HepG2 (cell line): ENCODE measurements around the gene SHANK3. TPM values are rescaled to one million over a fixed set of nuclear protein-coding genes. Genes with fewer than 3 reads are reported as not detected.
A peak's percentile ranks its signal among the peaks of the same experiment; 100 is the strongest.

Source experiments
- AKNA ChIP-seq: sonication (generic); formaldehyde crosslinking; IDR thresholded peaks from 2 replicates; pipeline ENCODE4 v1.4.0; 2020; ENCODE audit warnings: missing genetic modification reagents, borderline replicate concordance
- IKZF1 ChIP-seq: fragments of 450-650 bp; IDR thresholded peaks from 2 replicates; pipeline ENCODE4 v1.7.1; 2016
- IRF2 ChIP-seq: IDR thresholded peaks from 2 replicates; pipeline ENCODE4 v1.6.1; 2018; ENCODE audit warnings: missing genetic modification reagents, missing compliant biosample characterization
- KDM4B ChIP-seq: sonication (generic); formaldehyde crosslinking; IDR thresholded peaks from 2 replicates; pipeline ENCODE4 v1.4.0; 2020; ENCODE audit warnings: missing genetic modification reagents
- KIAA2018 ChIP-seq: sonication (generic); formaldehyde crosslinking; IDR thresholded peaks from 2 replicates; pipeline ENCODE4 v1.5.0; 2020; ENCODE audit warnings: mild to moderate bottlenecking, missing genetic modification reagents, borderline replicate concordance
- PATZ1 ChIP-seq: sonication (generic); formaldehyde crosslinking; IDR thresholded peaks from 2 replicates; pipeline ENCODE4 v1.4.0; 2020; ENCODE audit warnings: missing genetic modification reagents
- PAX8 ChIP-seq: sonication (generic); formaldehyde crosslinking; IDR thresholded peaks from 2 replicates; pipeline ENCODE4 v1.8.0; 2022; ENCODE audit warnings: mild to moderate bottlenecking, missing genetic modification reagents, borderline replicate concordance
- PCBP1 ChIP-seq: fragments of 200-400 bp; formaldehyde crosslinking; IDR thresholded peaks from 2 replicates; pipeline ENCODE4 v1.6.1; 2017; ENCODE audit warnings: mild to moderate bottlenecking, low read depth, low read length, borderline replicate concordance
- ZFP1 ChIP-seq: IDR thresholded peaks from 2 replicates; pipeline ENCODE4 v1.6.1; 2016
- ZNF432 ChIP-seq: sonication (generic); formaldehyde crosslinking; IDR thresholded peaks from 2 replicates; pipeline ENCODE4 v1.5.0; 2020; ENCODE audit warnings: missing genetic modification reagents, mild to moderate bottlenecking, borderline replicate concordance
- ZNF713 ChIP-seq: sonication (generic); formaldehyde crosslinking; IDR thresholded peaks from 2 replicates; pipeline ENCODE4 v1.4.0; 2020; ENCODE audit warnings: mild to moderate bottlenecking, missing genetic modification reagents
- ZNF800 ChIP-seq: sonication (generic); formaldehyde crosslinking; IDR thresholded peaks from 2 replicates; pipeline ENCODE4 v1.4.0; 2020; ENCODE audit warnings: missing genetic modification reagents
- polyA plus RNA-seq, 8 experiments: library from polyadenylated mRNA; depleted of rRNA in 3 of 8; stranded (reverse) in 7 of 8; unstranded in 1 of 8; fragments of >200 nt; fragmentation: Illumina TruSeq in 4 of 8; extraction: Trizol in 4 of 8; gene quantifications; 2 replicates each; pipeline versions ENCODE4 v1.2.1 to v1.2.3, GENCODE V29; 2011 to 2016; ENCODE audit warnings: low read depth in 4 of 8, missing spikeins in 1 of 8, mixed read lengths in 1 of 8; ENCODE audit not compliant: insufficient read depth in 1 of 8
- total RNA-seq, 5 experiments: library from RNA; depleted of rRNA; stranded (reverse); fragments of >200 nt; fragmentation: Illumina TruSeq; extraction: Trizol; gene quantifications; 2 replicates each; pipeline ENCODE4 v1.2.3, GENCODE V29; 2016; ENCODE audit warnings: low read depth in 1 of 5

Gene SHANK3
- total and polyA plus RNA-seq, 2 of the 13 experiments (the other 11 are each of a cell fraction or from before 2014, with no cell fraction given) = 2.9 to 4.6 TPM

GRCh38 chr22:50700387-50701075 is 27.9 kb downstream of the SHANK3 start (continued):
- no peak for TF ChIP-seq KIAA2018 (CRISPR knock-in tag)
- TF ChIP-seq AKNA (CRISPR knock-in tag) = no peak
- peak; percentile 81 for TF ChIP-seq IRF2 (CRISPR knock-in tag)
- TF ChIP-seq ZNF713 (CRISPR knock-in tag) = no peak
- TF ChIP-seq PAX8 (CRISPR knock-in tag) = peak; percentile 72; the same call in 1 of the 2 replicates
- TF ChIP-seq IKZF1 = no peak
- TF ChIP-seq PCBP1 = no peak; the same call in 1 of the 2 replicates
- no peak for TF ChIP-seq ZNF432 (CRISPR knock-in tag)
- TF ChIP-seq KDM4B (CRISPR knock-in tag) = no peak
- no peak for TF ChIP-seq ZFP1 (CRISPR knock-in tag)
- peak; percentile 44; the same call in 1 of the 2 replicates for TF ChIP-seq ZNF800 (CRISPR knock-in tag)
- TF ChIP-seq PATZ1 = peak; percentile 81
